ENCODE results near the gene CLPSL2.

CLPSL2 gene

DNA sequence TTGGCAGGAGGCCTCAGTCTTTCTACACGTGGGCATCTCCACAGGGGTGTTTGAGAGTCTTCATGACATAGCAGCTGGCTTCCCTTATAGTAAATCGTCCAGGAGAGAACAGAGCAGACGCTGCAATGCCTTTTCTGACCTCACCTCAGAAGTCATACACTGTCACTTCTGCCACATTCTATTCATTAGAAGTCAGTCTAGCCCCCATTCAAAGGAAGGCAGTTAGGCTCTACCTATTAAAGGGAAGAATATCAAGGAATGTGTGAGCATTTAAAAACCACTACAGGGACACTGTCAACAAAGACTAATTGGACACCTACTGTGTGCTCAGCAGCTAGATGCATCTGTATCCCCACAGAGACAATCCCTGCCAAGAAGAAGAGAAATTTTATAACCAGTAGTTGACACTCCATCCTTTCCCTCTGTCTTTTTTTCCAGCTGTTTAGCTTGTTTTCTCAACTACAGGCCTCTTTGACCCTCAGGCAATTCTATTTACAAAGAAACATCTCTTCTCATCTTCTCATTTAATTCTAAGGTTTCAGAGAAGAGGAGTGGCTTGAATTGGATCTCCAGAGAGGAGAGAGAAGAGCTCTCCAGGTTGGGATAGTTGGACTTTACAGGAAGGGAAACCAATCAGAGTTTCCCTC is 21.0 kb upstream of the CLPSL2 start:
- no peaks in the 10 kb centered on the region for H3K36me3 ChIP-seq (ENCODE audit: low read depth)
- no peak overlapping the region for H3K27ac ChIP-seq (ENCODE audit: poor library complexity, severe bottlenecking)
- no peaks in the 10 kb centered on the region for H3K27me3 ChIP-seq (ENCODE audit: insufficient read depth, poor library complexity, severe bottlenecking)
- no peak for DNase-seq (ENCODE audit: low spot score)
- no peak for ATAC-seq (ENCODE audit: low read depth)
- H3K9me3 ChIP-seq (ENCODE audit: severe bottlenecking) = no peaks in the 10 kb centered on the region
- no peaks in the 10 kb centered on the region for H3K4me1 ChIP-seq (ENCODE audit: insufficient read depth, poor library complexity, severe bottlenecking)
- TF ChIP-seq, protein P1, sequence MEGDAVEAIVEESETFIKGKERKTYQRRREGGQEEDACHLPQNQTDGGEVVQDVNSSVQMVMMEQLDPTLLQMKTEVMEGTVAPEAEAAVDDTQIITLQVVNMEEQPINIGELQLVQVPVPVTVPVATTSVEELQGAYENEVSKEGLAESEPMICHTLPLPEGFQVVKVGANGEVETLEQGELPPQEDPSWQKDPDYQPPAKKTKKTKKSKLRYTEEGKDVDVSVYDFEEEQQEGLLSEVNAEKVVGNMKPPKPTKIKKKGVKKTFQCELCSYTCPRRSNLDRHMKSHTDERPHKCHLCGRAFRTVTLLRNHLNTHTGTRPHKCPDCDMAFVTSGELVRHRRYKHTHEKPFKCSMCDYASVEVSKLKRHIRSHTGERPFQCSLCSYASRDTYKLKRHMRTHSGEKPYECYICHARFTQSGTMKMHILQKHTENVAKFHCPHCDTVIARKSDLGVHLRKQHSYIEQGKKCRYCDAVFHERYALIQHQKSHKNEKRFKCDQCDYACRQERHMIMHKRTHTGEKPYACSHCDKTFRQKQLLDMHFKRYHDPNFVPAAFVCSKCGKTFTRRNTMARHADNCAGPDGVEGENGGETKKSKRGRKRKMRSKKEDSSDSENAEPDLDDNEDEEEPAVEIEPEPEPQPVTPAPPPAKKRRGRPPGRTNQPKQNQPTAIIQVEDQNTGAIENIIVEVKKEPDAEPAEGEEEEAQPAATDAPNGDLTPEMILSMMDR (IDR thresholded peaks at IDR 0.05; ENCODE audit: poor library complexity, severe bottlenecking) = no peak
- H3K4me3 ChIP-seq (ENCODE audit: severe bottlenecking) = no peak overlapping the region

DNA sequence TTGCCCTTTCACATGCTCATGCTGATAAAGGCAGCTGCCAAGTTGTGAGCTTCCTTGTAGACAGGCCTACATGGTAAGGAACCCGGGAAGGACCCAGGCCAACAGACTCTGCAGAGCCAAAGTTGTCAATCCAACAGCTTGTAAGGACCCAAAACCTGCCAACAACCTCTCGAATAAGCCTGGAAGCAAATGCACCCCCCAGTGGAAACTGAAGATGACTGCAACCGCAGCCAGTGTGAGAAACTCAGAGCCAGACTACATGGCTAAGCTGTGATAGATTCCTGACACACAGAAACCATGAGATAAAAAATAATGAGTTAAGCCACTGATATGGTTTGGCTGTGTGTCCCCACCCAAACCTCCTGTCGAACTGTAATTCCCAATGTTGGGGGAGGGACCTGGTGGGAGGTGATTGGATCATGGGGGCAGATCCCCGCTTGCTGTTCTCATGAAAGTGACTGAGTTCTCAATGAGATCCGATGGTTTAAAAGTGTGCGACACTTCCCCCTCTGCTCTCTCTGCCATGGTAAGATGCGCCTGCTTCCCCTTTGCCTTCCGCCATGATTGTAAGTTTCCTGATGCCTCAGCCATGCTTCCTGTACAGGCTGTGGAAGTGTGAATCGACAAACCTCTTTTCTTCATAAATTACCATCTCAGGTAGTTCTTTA is 18.8 kb upstream of the CLPSL2 start:
- H3K4me1 ChIP-seq (ENCODE audit: insufficient read depth, poor library complexity, severe bottlenecking) = no peaks in the 10 kb centered on the region
- no peaks in the 10 kb centered on the region for H3K27me3 ChIP-seq (ENCODE audit: insufficient read depth, poor library complexity, severe bottlenecking)
- H3K9me3 ChIP-seq (ENCODE audit: severe bottlenecking) = no peaks in the 10 kb centered on the region
- H3K4me3 ChIP-seq (ENCODE audit: severe bottlenecking) = no peak overlapping the region
- no peak for DNase-seq (ENCODE audit: low spot score)
- no peaks in the 10 kb centered on the region for H3K36me3 ChIP-seq (ENCODE audit: low read depth)
- TF ChIP-seq, protein P1 (IDR thresholded peaks at IDR 0.05; ENCODE audit: poor library complexity, severe bottlenecking) = peak; percentile 41
- no peak overlapping the region for H3K27ac ChIP-seq (ENCODE audit: poor library complexity, severe bottlenecking)
- 0 out of 3 replicates have a peak, but pooled peaks have one; percentile 31 for ATAC-seq (ENCODE audit: low read depth)

DNA sequence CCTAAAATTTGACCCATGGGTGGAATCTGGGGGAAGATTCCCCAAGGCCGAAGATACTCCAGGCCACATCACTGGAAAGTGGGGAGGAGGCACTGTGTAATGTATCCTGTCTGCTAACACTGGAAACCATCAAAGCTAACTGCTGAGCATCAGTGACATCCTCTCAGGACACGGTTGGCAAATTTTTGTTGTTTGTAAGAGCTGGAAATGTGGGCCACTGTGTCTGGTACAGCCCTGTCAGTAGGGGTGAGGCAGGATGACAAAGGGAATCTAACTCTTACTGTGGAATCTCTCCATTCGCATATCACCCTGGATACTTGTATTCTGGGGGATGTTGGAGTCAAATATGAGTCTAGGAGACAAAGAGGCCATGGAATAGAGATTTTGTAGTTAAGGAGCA is 17.0 kb upstream of the CLPSL2 start:
- H3K4me3 ChIP-seq (ENCODE audit: severe bottlenecking) = no peak overlapping the region
- no peaks in the 10 kb centered on the region for H3K27me3 ChIP-seq (ENCODE audit: insufficient read depth, poor library complexity, severe bottlenecking)
- DNase-seq (ENCODE audit: low spot score) (no peak), ATAC-seq (ENCODE audit: low read depth) (no peak)
- H3K27ac ChIP-seq (ENCODE audit: poor library complexity, severe bottlenecking) = no peak overlapping the region
- TF ChIP-seq, protein P1 (IDR thresholded peaks at IDR 0.05; ENCODE audit: poor library complexity, severe bottlenecking) = no peak
- no peaks in the 10 kb centered on the region for H3K9me3 ChIP-seq (ENCODE audit: severe bottlenecking)
- H3K4me1 ChIP-seq (ENCODE audit: insufficient read depth, poor library complexity, severe bottlenecking) = no peaks in the 10 kb centered on the region
- H3K36me3 ChIP-seq (ENCODE audit: low read depth) = no peaks in the 10 kb centered on the region

DNA sequence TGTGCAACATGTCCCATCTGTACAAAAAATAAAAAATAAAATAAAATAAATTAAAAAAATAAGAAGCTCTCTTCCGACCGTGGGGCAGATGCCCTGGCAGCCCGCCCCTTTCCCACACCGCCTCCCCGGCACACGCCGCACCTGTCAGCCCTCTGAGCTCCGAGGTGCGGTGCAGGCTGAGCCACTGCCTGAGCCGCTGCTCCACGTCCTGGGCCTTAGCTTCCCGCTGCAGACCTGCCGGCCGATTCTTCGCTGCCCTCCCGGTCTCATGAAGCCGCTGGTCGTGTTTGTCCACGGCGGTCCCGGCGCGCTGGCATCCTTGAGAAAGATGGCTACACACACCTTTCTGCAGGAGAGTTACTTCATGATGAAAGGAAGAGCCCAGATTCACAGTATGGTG is 10.7 kb upstream of the CLPSL2 start:
- no peak overlapping the region for H3K27ac ChIP-seq (ENCODE audit: poor library complexity, severe bottlenecking)
- H3K9me3 ChIP-seq (ENCODE audit: severe bottlenecking) = no peaks in the 10 kb centered on the region
- no peak for DNase-seq (ENCODE audit: low spot score)
- no peaks in the 10 kb centered on the region for H3K4me1 ChIP-seq (ENCODE audit: insufficient read depth, poor library complexity, severe bottlenecking)
- TF ChIP-seq, protein P1 (IDR thresholded peaks at IDR 0.05; ENCODE audit: poor library complexity, severe bottlenecking) = no peak
- no peaks in the 10 kb centered on the region for H3K36me3 ChIP-seq (ENCODE audit: low read depth)
- no peak overlapping the region for H3K4me3 ChIP-seq (ENCODE audit: severe bottlenecking)
- no peak for ATAC-seq (ENCODE audit: low read depth)
- no peaks in the 10 kb centered on the region for H3K27me3 ChIP-seq (ENCODE audit: insufficient read depth, poor library complexity, severe bottlenecking)

DNA sequence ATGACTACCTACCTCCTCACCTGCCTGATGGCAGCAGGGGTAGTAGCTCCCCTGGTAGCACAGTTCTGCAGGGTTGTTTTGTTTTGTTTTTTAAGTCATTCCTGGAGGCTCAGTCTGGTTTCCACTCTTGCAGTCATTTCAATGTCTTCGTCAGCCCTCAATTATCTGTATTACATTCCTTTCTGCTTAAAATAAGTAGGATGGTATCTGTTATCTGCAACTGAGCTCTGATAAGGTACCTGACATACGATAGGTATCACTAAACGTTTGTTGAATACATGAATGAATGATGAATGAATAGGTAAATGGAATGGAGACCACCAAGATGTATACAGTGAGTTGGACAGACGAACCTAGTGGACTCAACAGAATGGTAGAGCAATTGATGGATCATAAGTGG is 7.2 kb upstream of the CLPSL2 start:
- H3K27ac ChIP-seq (ENCODE audit: poor library complexity, severe bottlenecking) = no peak overlapping the region
- H3K4me1 ChIP-seq (ENCODE audit: insufficient read depth, poor library complexity, severe bottlenecking) = no peaks in the 10 kb centered on the region
- TF ChIP-seq, protein P1 (IDR thresholded peaks at IDR 0.05; ENCODE audit: poor library complexity, severe bottlenecking) = no peak
- DNase-seq (ENCODE audit: low spot score) (no peak), ATAC-seq (ENCODE audit: low read depth) (no peak)
- no peaks in the 10 kb centered on the region for H3K9me3 ChIP-seq (ENCODE audit: severe bottlenecking)
- H3K36me3 ChIP-seq (ENCODE audit: low read depth) = no peaks in the 10 kb centered on the region
- no peaks in the 10 kb centered on the region for H3K27me3 ChIP-seq (ENCODE audit: insufficient read depth, poor library complexity, severe bottlenecking)
- H3K4me3 ChIP-seq (ENCODE audit: severe bottlenecking) = no peak overlapping the region
